ENCODE data around the gene FAM20A. TPM values are rescaled to one million over a fixed set of nuclear protein-coding genes. Genes with fewer than 3 reads are reported as not detected.

FAM20A gene
- total RNA-seq, 1 experiment from 2014 or later: 1.3 TPM

DNA sequence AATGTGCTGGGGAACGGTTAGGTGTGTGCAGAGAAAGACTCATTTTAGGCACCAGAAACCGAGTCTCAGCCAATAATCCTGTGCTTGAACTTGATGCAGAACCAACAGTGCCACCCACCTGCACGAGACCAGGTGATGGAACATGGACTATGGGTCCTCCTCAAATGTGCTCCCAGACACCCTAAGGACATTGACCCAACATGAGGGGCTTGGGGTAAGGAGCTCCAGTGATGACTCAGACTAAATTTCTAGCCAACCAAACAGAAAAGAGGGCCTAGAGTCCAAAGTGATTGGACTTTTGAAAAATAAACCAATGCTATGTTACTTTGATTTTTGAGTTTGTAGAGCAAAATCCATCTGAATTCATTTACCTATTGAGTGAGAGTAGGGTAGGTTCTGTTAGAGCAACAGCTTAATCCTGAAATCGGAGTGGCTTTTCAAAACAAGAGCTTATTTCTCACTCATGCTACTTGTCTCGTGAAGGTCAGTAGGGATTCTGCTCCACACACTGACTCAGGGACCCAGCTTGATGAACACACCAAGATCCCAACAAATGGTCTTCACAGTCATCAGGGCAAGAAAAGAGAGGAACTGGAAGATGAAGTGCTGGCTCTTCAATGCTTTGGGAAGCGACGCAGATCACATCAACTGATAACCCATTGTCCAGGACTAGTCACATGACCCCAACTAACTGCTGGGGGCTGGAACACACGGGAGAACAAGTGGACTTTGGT lies 21.8 kb downstream of the FAM20A start:
- DNase-seq: no peak
- Mint-ChIP-seq H3K4me3 (ENCODE audit: low read depth, unreplicated experiment) (no peak overlapping the region), H3K9me3 (ENCODE audit: low read depth, unreplicated experiment) (no peaks in the 10 kb centered on the region), H3K27me3 (ENCODE audit: unreplicated experiment) (no peaks in the 10 kb centered on the region), H3K27ac (ENCODE audit: unreplicated experiment) (no peak overlapping the region), H3K4me1 (ENCODE audit: low read depth, unreplicated experiment) (peaks cover 17% of the 10 kb centered on the region), H3K36me3 (ENCODE audit: insufficient read depth, unreplicated experiment) (no peaks in the 10 kb centered on the region)
- no TSS peak for BruUV-seq (replicated peaks)
- TF ChIP-seq, protein P1, sequence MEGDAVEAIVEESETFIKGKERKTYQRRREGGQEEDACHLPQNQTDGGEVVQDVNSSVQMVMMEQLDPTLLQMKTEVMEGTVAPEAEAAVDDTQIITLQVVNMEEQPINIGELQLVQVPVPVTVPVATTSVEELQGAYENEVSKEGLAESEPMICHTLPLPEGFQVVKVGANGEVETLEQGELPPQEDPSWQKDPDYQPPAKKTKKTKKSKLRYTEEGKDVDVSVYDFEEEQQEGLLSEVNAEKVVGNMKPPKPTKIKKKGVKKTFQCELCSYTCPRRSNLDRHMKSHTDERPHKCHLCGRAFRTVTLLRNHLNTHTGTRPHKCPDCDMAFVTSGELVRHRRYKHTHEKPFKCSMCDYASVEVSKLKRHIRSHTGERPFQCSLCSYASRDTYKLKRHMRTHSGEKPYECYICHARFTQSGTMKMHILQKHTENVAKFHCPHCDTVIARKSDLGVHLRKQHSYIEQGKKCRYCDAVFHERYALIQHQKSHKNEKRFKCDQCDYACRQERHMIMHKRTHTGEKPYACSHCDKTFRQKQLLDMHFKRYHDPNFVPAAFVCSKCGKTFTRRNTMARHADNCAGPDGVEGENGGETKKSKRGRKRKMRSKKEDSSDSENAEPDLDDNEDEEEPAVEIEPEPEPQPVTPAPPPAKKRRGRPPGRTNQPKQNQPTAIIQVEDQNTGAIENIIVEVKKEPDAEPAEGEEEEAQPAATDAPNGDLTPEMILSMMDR (IDR thresholded peaks at IDR 0.05; ENCODE audit: unreplicated experiment): no peak
- intact Hi-C loops (cut with micrococcal nuclease; ENCODE audit: unreplicated experiment): no loop called here
- CTCF ChIA-PET: interaction anchor here (0.6 kb wide), 1 partner anchor 688 kb away, joined by 3 read pairs; no protein-coding TSS in a partner anchor

DNA sequence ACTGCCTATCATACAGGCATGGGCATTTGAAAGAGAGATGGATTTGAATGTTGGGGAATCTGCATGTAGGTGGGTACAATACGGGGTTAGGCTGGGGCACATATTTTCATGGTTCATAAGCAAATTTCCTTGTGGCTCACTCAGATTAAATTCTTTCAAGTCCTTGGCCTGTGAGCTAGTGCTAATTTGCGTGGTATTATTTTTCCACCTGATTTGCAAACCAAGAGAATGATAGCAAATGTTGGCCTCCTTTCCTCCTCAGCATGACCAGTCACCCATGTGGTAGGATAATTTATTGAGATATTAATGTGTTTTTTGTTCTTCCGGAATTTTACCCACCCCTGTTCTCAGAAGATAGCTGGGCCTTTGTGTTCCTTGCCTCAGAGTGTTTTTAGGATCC lies 22.9 kb downstream of the FAM20A start:
- BruUV-seq (replicated peaks): no TSS peak
- H3K36me3 Mint-ChIP-seq (ENCODE audit: insufficient read depth, unreplicated experiment): no peaks in the 10 kb centered on the region
- CTCF ChIA-PET: no interaction called here
- H3K4me1 Mint-ChIP-seq (ENCODE audit: low read depth, unreplicated experiment): peaks cover 14% of the 10 kb centered on the region
- H3K9me3 Mint-ChIP-seq (ENCODE audit: low read depth, unreplicated experiment): no peaks in the 10 kb centered on the region
- H3K4me3 Mint-ChIP-seq (ENCODE audit: low read depth, unreplicated experiment): no peak overlapping the region
- H3K27me3 Mint-ChIP-seq (ENCODE audit: unreplicated experiment): no peaks in the 10 kb centered on the region
- intact Hi-C loops (cut with micrococcal nuclease; ENCODE audit: unreplicated experiment): no loop called here
- no peak overlapping the region for H3K27ac Mint-ChIP-seq (ENCODE audit: unreplicated experiment)
- TF ChIP-seq, protein P1 (IDR thresholded peaks at IDR 0.05; ENCODE audit: unreplicated experiment): no peak
- DNase-seq: no peak

DNA sequence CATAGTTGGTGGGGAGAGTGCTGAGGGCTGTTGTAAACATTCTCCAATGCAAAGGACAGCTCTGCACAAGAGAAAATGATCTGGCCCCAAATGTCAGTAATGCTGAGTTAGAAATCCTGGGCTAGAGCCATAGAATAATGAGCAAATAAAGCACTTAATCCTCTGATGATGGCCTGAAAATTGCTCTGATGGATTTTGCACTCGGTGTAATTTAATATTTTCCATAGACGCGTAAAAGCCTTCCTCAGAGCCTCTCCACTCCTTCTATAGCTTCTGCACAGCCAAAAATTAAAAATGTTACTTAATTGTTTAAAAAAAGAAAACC lies 23.7 kb downstream of the FAM20A start:
- H3K4me1 Mint-ChIP-seq (ENCODE audit: low read depth, unreplicated experiment): peaks cover 14% of the 10 kb centered on the region
- TF ChIP-seq, protein P1 (IDR thresholded peaks at IDR 0.05; ENCODE audit: unreplicated experiment): no peak
- intact Hi-C loops (cut with micrococcal nuclease; ENCODE audit: unreplicated experiment): no loop called here
- H3K36me3 Mint-ChIP-seq (ENCODE audit: insufficient read depth, unreplicated experiment): no peaks in the 10 kb centered on the region
- no TSS peak for BruUV-seq (replicated peaks)
- no peaks in the 10 kb centered on the region for H3K27me3 Mint-ChIP-seq (ENCODE audit: unreplicated experiment)
- H3K4me3 Mint-ChIP-seq (ENCODE audit: low read depth, unreplicated experiment): no peak overlapping the region
- H3K9me3 Mint-ChIP-seq (ENCODE audit: low read depth, unreplicated experiment): no peaks in the 10 kb centered on the region
- no peak for DNase-seq
- CTCF ChIA-PET: no interaction called here
- H3K27ac Mint-ChIP-seq (ENCODE audit: unreplicated experiment): no peak overlapping the region

DNA sequence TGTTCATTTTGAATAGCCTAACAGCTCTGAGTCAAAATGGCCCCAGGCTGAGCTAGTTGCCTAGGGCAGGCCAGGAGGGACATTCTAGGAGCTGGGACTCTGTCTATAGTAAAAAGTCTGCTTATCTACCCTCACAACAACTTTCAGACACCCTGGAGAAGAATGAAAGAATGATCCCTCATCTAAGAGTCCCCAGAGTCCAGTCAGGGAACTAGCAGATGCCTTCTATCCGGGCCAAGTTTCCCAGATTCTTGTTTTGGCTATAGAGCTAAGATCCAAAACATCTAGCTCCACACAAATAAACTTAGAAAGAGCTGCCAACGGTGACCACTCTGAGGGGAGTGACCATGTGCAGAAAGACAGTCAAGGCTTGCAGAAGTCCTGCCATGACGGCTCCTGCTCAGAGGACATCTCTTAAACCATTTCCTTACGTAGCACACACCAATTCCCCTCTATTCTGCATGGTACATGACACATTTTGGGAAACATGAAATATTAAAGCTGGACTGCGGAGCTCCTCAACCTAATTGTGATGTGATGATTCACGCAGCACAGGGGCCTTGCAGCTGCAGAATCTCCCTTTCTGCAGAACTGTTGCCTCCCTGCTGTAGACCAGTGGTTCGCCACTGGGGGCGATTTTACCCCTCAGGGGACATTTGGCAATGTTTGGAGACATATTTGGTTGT lies 24.2 kb downstream of the FAM20A start:
- Mint-ChIP-seq H3K4me1 (ENCODE audit: low read depth, unreplicated experiment) (peaks cover 10% of the 10 kb centered on the region), H3K27ac (ENCODE audit: unreplicated experiment) (no peak overlapping the region), H3K4me3 (ENCODE audit: low read depth, unreplicated experiment) (no peak overlapping the region), H3K27me3 (ENCODE audit: unreplicated experiment) (no peaks in the 10 kb centered on the region), H3K36me3 (ENCODE audit: insufficient read depth, unreplicated experiment) (no peaks in the 10 kb centered on the region), H3K9me3 (ENCODE audit: low read depth, unreplicated experiment) (no peaks in the 10 kb centered on the region)
- BruUV-seq (replicated peaks): no TSS peak
- DNase-seq: no peak
- intact Hi-C loops (cut with micrococcal nuclease; ENCODE audit: unreplicated experiment): no loop called here
- CTCF ChIA-PET: no interaction called here
- TF ChIP-seq, protein P1 (IDR thresholded peaks at IDR 0.05; ENCODE audit: unreplicated experiment): no peak
